Measurements from ENCODE around the gene PPP1R14C. TPM values are rescaled to one million over a fixed set of nuclear protein-coding genes. Genes with fewer than 3 reads are reported as not detected.

PPP1R14C gene
- total RNA-seq, 1 experiment from 2014 or later: 4.6 TPM

DNA sequence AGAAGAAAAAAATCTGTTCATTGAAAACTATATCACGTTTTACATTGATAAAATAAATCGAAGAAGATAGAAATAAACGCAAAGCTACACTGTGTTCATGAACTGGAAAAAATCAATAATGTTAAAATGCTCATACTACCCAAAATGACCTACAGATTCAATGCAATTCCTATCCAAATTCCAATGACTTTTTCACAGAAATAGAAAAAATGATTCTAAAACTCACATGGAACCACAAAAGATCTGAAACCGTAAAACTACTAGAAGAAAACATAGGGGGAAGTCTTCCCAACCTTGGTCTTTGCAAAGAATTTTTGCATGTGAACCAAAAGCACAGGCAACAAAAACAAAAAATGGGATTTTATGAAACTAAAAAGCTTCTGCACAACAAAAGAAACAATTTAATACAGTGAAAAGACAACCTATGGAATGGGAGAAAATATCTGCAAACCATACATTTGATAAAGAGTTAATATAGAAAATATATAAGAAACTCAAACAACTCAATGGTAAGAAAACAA, 40.0 kb upstream of the PPP1R14C start:
- intact Hi-C loops (cut with micrococcal nuclease; ENCODE audit: unreplicated experiment): no loop called here
- POLR2A ChIA-PET (ENCODE audit: low non-redundant PET): no interaction called here

DNA sequence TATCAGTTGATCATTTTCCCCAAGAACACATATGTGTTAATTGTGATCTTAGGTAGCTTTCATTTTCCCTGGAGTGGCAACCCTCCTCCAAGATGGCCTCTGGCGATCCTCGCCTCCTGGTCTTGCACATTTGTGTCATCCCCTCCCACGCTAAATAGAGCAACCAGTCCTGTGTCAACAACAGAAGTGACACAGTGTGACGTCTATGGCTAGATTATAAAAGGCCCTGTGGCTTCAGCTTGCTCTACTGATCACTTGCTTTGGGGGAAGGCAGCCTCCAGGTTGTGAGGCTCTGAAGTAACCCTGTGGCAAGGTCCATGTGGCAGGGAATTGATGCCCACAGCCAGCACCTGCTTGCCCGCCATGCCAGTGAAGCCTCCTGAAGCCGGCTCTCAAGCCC, 30.6 kb upstream of the PPP1R14C start:
- intact Hi-C loops (cut with micrococcal nuclease; ENCODE audit: unreplicated experiment): no loop called here
- H3K27ac ChIP-seq (ENCODE audit: low read depth, low read length, poor library complexity, severe bottlenecking): no peak overlapping the region
- POLR2A ChIA-PET (ENCODE audit: low non-redundant PET): no interaction called here
- H3K9me3 ChIP-seq (ENCODE audit: low read depth, low read length, poor library complexity, severe bottlenecking): no peaks in the 10 kb centered on the region
- H3K27me3 ChIP-seq (replicated peaks; ENCODE audit: insufficient read depth, low read depth, low read length, poor library complexity): no peaks in the 10 kb centered on the region
- H3K4me1 ChIP-seq (ENCODE audit: insufficient read depth, low read length, poor library complexity, severe bottlenecking): no peaks in the 10 kb centered on the region
- no TSS peak for BruUV-seq (replicated peaks)
- no peak for DNase-seq (ENCODE audit: low spot score)
- H3K4me3 ChIP-seq (ENCODE audit: low read depth, low read length, poor library complexity, severe bottlenecking): no peak overlapping the region
- no peaks in the 10 kb centered on the region for H3K36me3 ChIP-seq (ENCODE audit: insufficient read depth, low read length, poor library complexity, severe bottlenecking)
- no peak for TF ChIP-seq EZH2 (IDR thresholded peaks at IDR 0.05; ENCODE audit: borderline replicate concordance, low read depth, low read length, poor library complexity, severe bottlenecking)
- TF ChIP-seq, protein P1, sequence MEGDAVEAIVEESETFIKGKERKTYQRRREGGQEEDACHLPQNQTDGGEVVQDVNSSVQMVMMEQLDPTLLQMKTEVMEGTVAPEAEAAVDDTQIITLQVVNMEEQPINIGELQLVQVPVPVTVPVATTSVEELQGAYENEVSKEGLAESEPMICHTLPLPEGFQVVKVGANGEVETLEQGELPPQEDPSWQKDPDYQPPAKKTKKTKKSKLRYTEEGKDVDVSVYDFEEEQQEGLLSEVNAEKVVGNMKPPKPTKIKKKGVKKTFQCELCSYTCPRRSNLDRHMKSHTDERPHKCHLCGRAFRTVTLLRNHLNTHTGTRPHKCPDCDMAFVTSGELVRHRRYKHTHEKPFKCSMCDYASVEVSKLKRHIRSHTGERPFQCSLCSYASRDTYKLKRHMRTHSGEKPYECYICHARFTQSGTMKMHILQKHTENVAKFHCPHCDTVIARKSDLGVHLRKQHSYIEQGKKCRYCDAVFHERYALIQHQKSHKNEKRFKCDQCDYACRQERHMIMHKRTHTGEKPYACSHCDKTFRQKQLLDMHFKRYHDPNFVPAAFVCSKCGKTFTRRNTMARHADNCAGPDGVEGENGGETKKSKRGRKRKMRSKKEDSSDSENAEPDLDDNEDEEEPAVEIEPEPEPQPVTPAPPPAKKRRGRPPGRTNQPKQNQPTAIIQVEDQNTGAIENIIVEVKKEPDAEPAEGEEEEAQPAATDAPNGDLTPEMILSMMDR (conservative IDR thresholded peaks at IDR 0.05; ENCODE audit: low read depth, low read length): no peak
- CTCF ChIA-PET: no interaction called here

More for the DNA sequence above, 40.0 kb upstream of the PPP1R14C start:
- Histone ChIP-seq H3K4me3 (ENCODE audit: low read depth, low read length, poor library complexity, severe bottlenecking) (no peak overlapping the region), H3K9me3 (ENCODE audit: low read depth, low read length, poor library complexity, severe bottlenecking) (no peaks in the 10 kb centered on the region), H3K27ac (ENCODE audit: low read depth, low read length, poor library complexity, severe bottlenecking) (no peak overlapping the region), H3K27me3 (replicated peaks; ENCODE audit: insufficient read depth, low read depth, low read length, poor library complexity) (no peaks in the 10 kb centered on the region), H3K36me3 (ENCODE audit: insufficient read depth, low read length, poor library complexity, severe bottlenecking) (no peaks in the 10 kb centered on the region), H3K4me1 (ENCODE audit: insufficient read depth, low read length, poor library complexity, severe bottlenecking) (no peaks in the 10 kb centered on the region)
- no TSS peak for BruUV-seq (replicated peaks)
- no peak for TF ChIP-seq EZH2 (IDR thresholded peaks at IDR 0.05; ENCODE audit: borderline replicate concordance, low read depth, low read length, poor library complexity, severe bottlenecking)
- TF ChIP-seq, protein P1 (conservative IDR thresholded peaks at IDR 0.05; ENCODE audit: low read depth, low read length): no peak
- DNase-seq (ENCODE audit: low spot score): no peak
- CTCF ChIA-PET: no interaction called here

DNA sequence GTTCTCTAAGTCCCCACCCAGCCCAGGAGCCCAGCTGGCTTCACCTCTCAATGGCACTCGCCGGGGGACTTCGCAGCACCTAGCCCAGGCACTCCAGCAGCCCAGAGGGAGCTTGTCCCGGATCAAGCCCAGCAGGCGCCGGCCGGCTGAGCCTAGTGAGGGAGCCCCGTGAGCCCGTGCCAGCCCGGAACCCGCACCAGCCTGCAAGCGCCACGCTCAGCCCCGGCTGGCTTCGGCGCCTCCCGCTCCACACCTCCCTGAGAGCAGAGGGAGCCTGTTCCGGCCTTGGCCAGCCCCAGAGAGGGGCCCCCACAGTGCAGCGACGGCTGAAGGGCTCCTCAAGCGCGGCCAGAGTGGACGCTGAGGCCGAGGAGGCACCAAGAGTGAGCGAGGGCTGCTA, 27.1 kb upstream of the PPP1R14C start:
- no TSS peak for BruUV-seq (replicated peaks)
- CTCF ChIA-PET: no interaction called here

More for the DNA sequence above, 27.1 kb upstream of the PPP1R14C start:
- POLR2A ChIA-PET (ENCODE audit: low non-redundant PET): no interaction called here
- intact Hi-C loops (cut with micrococcal nuclease; ENCODE audit: unreplicated experiment): no loop called here
- DNase-seq (ENCODE audit: low spot score): no peak
- H3K36me3 ChIP-seq (ENCODE audit: insufficient read depth, low read length, poor library complexity, severe bottlenecking): no peaks in the 10 kb centered on the region
- no peak for TF ChIP-seq EZH2 (IDR thresholded peaks at IDR 0.05; ENCODE audit: borderline replicate concordance, low read depth, low read length, poor library complexity, severe bottlenecking)
- TF ChIP-seq, protein P1 (conservative IDR thresholded peaks at IDR 0.05; ENCODE audit: low read depth, low read length): no peak
- H3K27ac ChIP-seq (ENCODE audit: low read depth, low read length, poor library complexity, severe bottlenecking): no peak overlapping the region
- H3K27me3 ChIP-seq (replicated peaks; ENCODE audit: insufficient read depth, low read depth, low read length, poor library complexity): no peaks in the 10 kb centered on the region
- peaks cover 16% of the 10 kb centered on the region for H3K4me1 ChIP-seq (ENCODE audit: insufficient read depth, low read length, poor library complexity, severe bottlenecking)
- H3K4me3 ChIP-seq (ENCODE audit: low read depth, low read length, poor library complexity, severe bottlenecking): no peak overlapping the region
- H3K9me3 ChIP-seq (ENCODE audit: low read depth, low read length, poor library complexity, severe bottlenecking): no peaks in the 10 kb centered on the region

All from A673 (cell line).